Gastrocnemius medialis (tissue), 4 donors: ENCODE results near the gene AFTPH. TPM values are rescaled to one million over a fixed set of nuclear protein-coding genes. Genes with fewer than 3 reads are reported as not detected.

Experiments
- ATAC-seq, 2 donors: fragments of 150-250 bp; one replicate each; pipeline ENCODE4 v1.9.1; 2016
- DNase-seq, 2 donors: peaks; one replicate each; pipeline ENCODE4 v3.0.0-alpha.2; 2019
- H3K27ac ChIP-seq, 4 donors: fragments of 200-600 bp; sonication (generic); 1 replicate in 1 of 4; 2 replicates in 3 of 4; pipeline ENCODE4 v1.5.1; 2016 to 2018; ENCODE audit warnings: mild to moderate bottlenecking in 2 of 4, moderate library complexity in 1 of 4
- H3K27me3 ChIP-seq, 3 donors: fragments of 200-600 bp; sonication (generic) in 2 of 3; 1 replicate in 1 of 3; 2 replicates in 2 of 3; pipeline versions ENCODE4 v1.5.1 to v1.6.0; 2016 to 2019; ENCODE audit warnings: mild to moderate bottlenecking in 1 of 3, moderate library complexity in 1 of 3
- H3K36me3 ChIP-seq, 2 donors: fragments of 200-600 bp; sonication (generic) in 1 of 2; one replicate each; pipeline ENCODE4 v1.5.1; 2017 to 2018
- H3K4me1 ChIP-seq, 2 donors: fragments of 200-600 bp; sonication (generic) in 1 of 2; one replicate each; pipeline ENCODE4 v1.5.1; 2016 to 2017; ENCODE audit warnings: mild to moderate bottlenecking in 2 of 2
- H3K4me3 ChIP-seq, 4 donors: fragments of 200-600 bp; sonication (generic) in 3 of 4; 1 replicate in 1 of 4; 2 replicates in 3 of 4; pipeline ENCODE4 v1.5.1; 2016 to 2019; ENCODE audit warnings: mild to moderate bottlenecking in 2 of 4
- H3K9me3 ChIP-seq, 3 donors: fragments of 200-600 bp; sonication (generic) in 2 of 3; 1 replicate in 1 of 3; 2 replicates in 2 of 3; pipeline ENCODE4 v1.5.1; 2016 to 2019
- CTCF ChIP-seq, 5 experiments: fragments of 450-650 bp in 3 of 5; fragments of 200-600 bp in 2 of 5; sonication (generic) in 2 of 5; IDR thresholded peaks in 4 of 5; conservative IDR thresholded peaks in 1 of 5; 1 replicate in 4 of 5; 2 replicates in 1 of 5; pipeline ENCODE4 v1.5.1; 2016 to 2019; ENCODE audit warnings: antibody characterized with exemption in 5 of 5, mild to moderate bottlenecking in 3 of 5, moderate library complexity in 3 of 5
- POLR2A ChIP-seq, 2 donors: fragments of 450-650 bp; IDR thresholded peaks; one replicate each; pipeline ENCODE4 v1.6.1; 2017; ENCODE audit warnings: antibody characterized with exemption in 2 of 2, mild to moderate bottlenecking in 2 of 2, moderate library complexity in 2 of 2
- in situ Hi-C, 4 donors: fragments of 200-750 bp; cut with MboI; loops; one replicate each; pipeline versions ENCODE4 v1.15.0 to v1.8.0; 2017; ENCODE audit warnings: low sequenced_read_pairs in 4 of 4
- intact Hi-C: fragments of 100-400 bp; cut with DNase I; formaldehyde crosslinking; loops from one replicate; pipeline ENCODE4 v1.15.1; 2023; ENCODE audit warnings: low total_unique reads
- total RNA-seq, 4 donors: library from RNA; depleted of rRNA; stranded (reverse); fragments of >200 nt; gene quantifications; one replicate each; pipeline versions ENCODE4 v1.1.0 to v1.2.3, GENCODE V29; 2016

Gene AFTPH
- total RNA-seq, 4 donors from 2014 or later: 13.9 to 18.1 (median 14.8) TPM

- DNase-seq (no peak), ATAC-seq (no peak)
- Histone ChIP-seq H3K4me3 (no peak overlapping the region), H3K4me1 (peaks cover 8 to 20% of the 10 kb centered on the region in 2 donors), H3K36me3 (no peaks in the 10 kb centered on the region), H3K27me3 (no peaks in the 10 kb centered on the region), H3K27ac (no peak overlapping the region), H3K9me3 (no peaks in the 10 kb centered on the region)
- TF ChIP-seq POLR2A (IDR thresholded peaks at IDR 0.05): no peak
- TF ChIP-seq CTCF (IDR thresholded peaks at IDR 0.05 in 4 of 5, conservative IDR thresholded peaks at IDR 0.05 in 1 of 5): no peak
- intact Hi-C loops: no loop called here
- in situ Hi-C loops: no loop called here
These were observed 19.0 kb downstream of the AFTPH start for GRCh38 chr2:64543008-64543697.

GRCh38 chr2:64548761-64549160, 24.6 kb downstream of the AFTPH start:
- ATAC-seq: no peak
- in situ Hi-C loops: no loop called here

GRCh38 chr2:64550042-64550441, 25.9 kb downstream of the AFTPH start:
- Histone ChIP-seq H3K4me1 (peaks cover 11 to 19% of the 10 kb centered on the region in 2 donors), H3K4me3 (no peak overlapping the region), H3K27ac (no peak overlapping the region), H3K9me3 (no peaks in the 10 kb centered on the region), H3K27me3 (no peaks in the 10 kb centered on the region), H3K36me3 (no peaks in the 10 kb centered on the region)
- ATAC-seq (no peak), DNase-seq (no peak)
- no peak for TF ChIP-seq POLR2A (IDR thresholded peaks at IDR 0.05)
- no peak for TF ChIP-seq CTCF (IDR thresholded peaks at IDR 0.05 in 4 of 5, conservative IDR thresholded peaks at IDR 0.05 in 1 of 5)
- intact Hi-C loops: no loop called here
- in situ Hi-C loops: no loop called here

More at GRCh38 chr2:64548761-64549160, 24.6 kb downstream of the AFTPH start:
- H3K27me3 ChIP-seq: no peaks in the 10 kb centered on the region
- no peak for DNase-seq
- no peak overlapping the region for H3K27ac ChIP-seq
- no peak overlapping the region for H3K4me3 ChIP-seq
- intact Hi-C loops: no loop called here
- TF ChIP-seq CTCF (IDR thresholded peaks at IDR 0.05 in 4 of 5, conservative IDR thresholded peaks at IDR 0.05 in 1 of 5) (no peak), POLR2A (IDR thresholded peaks at IDR 0.05) (no peak)
- H3K9me3 ChIP-seq: no peaks in the 10 kb centered on the region
- peaks cover 16 to 17% of the 10 kb centered on the region in 2 donors for H3K4me1 ChIP-seq
- no peaks in the 10 kb centered on the region for H3K36me3 ChIP-seq

- intact Hi-C loops: no loop called here
- no peak for TF ChIP-seq POLR2A (IDR thresholded peaks at IDR 0.05)
- TF ChIP-seq CTCF (IDR thresholded peaks at IDR 0.05 in 4 of 5, conservative IDR thresholded peaks at IDR 0.05 in 1 of 5): no peak
- no peak for DNase-seq
These were observed 27.7 kb downstream of the AFTPH start for GRCh38 chr2:64551851-64552250.

More at GRCh38 chr2:64551851-64552250, 27.7 kb downstream of the AFTPH start:
- in situ Hi-C loops: no loop called here
- ATAC-seq: no peak
- Histone ChIP-seq H3K9me3 (no peaks in the 10 kb centered on the region), H3K27me3 (no peaks in the 10 kb centered on the region), H3K36me3 (no peaks in the 10 kb centered on the region), H3K4me1 (peaks cover 11 to 19% of the 10 kb centered on the region in 2 donors), H3K4me3 (no peak overlapping the region), H3K27ac (no peak overlapping the region)
